GM19372 (cell line): Measurements from ENCODE around the gene RNU6-8.

ENCODE experiments used
- ATAC-seq: cut with Tn5 transposase; IDR thresholded peaks from one replicate; pipeline ENCODE4 v1.9.1; 2021; ENCODE audit warnings: mild to moderate bottlenecking, low read depth, moderate library complexity; ENCODE audit not compliant: unreplicated experiment

RNU6-8 gene

DNA sequence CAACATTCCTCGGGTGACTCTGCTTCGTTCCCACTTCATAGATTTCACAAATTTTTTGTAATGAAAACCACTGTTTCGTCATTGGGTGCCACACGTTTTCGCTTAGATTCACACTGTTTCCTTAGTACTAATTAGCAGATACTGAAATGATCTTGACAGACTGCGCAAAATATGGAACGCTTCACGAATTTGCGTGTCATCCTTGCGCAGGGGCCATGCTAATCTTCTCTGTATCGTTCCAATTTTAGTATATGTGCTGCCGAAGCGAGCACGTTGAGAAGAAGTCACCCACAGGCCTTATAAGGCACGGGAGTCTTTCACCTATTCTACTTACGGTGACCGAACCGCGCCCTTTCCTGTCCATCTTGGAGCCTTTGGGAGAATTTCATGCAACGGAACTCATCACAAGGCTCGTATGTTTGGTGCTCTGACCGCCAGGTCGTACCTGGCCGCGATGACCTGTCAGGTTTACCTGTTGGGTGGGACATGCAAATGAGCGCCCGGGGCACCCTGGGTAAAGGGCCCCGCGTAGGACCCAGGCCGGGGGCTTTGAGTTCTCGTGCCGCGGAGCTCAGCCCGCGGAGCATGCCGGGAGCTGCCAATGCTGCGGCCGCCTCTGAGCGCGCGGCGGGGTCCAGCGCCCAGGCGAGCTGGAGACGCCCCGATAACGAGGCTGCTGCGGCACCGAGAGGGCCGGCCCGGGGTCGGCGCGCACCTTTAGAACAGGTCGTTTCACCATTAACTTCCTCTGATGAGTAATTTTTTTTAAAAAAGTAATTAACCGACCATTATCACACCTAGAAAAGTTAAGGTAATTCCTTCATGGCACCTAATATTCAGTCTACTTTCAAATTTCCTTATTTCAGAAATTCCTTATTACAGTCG is at the start of gene RNU6-8:
Gene RNU6-8, minus strand, starts transcription at position 272 of the 885 bp plus-strand sequence.
- peak; percentile 57 for ATAC-seq

DNA sequence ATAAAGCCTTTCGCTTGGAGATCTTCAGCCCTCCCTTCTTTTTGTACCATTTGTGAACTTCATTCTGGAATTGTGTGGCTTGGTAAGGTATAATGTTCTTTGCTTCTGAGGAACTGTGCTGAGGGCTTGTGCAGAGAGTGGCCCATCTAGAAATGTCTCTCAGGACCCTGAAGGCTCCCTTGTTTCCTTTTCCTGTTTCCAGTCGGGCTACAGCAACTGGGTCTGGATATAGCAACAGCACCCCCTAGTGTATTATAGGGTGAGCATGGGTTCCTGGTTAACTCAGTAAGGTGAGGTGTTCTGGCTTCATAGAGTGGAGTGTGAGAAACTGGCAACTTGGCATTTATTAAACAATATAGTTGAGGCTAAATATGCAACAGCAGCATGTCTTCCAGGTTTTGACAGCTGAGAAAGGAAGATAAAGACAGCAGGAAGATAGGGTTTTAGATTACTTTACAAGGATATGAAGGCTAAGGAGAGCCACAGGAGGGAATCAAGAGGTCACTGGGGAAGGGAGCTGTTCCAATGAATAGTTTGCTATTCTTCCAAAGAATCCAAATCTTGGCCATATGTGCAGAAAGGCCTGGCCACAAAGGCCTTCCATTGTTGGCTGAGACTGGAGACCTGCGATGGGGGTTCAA is 49.1 kb upstream of the RNU6-8 start:
- ATAC-seq, result peak; percentile 85

GRCh38 chr14:32251530-32251929 is 48.5 kb upstream of the RNU6-8 start:
- ATAC-seq, result no peak

GRCh38 chr14:32250681-32251080 is 47.6 kb upstream of the RNU6-8 start:
- ATAC-seq, result no peak

DNA sequence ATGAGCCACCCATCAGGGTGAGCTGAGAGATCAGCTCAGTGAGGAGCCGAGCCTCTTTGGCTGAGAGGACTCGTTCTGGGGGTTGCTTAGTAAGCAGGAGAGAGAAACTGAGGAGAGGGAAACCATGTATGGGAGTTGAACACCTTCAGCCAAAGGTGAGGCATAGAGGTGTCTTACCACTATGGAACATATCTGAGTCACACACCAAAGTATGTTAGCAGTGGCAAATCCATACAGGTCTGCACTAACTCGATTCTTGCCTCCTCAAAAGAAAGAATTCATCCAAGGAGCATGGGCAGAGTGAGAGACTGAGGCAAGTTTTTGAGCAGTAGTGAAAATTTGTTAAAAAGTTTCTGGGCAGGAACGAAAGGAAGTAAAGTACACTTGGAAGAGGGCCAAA is 46.7 kb upstream of the RNU6-8 start:
- no peak for ATAC-seq

GRCh38 chr14:32249371-32249770 is 46.3 kb upstream of the RNU6-8 start:
- ATAC-seq, result no peak

GRCh38 chr14:32246751-32247150 is 43.7 kb upstream of the RNU6-8 start:
- ATAC-seq, result no peak

DNA sequence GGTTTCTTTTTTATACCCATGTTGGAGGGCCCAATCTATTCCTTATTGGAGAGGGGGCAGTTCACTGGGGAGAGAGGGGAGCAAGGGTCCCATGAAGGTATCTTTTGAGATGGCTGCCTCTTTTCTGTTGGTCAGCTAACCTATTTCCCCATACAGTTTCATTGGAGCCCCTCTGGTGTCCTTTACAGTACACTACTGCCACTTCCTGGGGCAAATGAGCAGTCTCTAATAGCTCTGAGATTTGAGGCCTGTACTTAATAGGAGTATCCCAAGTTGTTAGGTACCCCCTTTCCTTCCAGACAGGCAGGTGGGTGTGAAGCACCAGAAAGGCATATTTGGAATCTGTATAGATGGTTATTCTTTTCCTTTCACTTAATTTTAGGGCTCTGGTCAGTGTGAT is 41.3 kb upstream of the RNU6-8 start:
- no peak for ATAC-seq

GRCh38 chr14:32233260-32233659 is 30.2 kb upstream of the RNU6-8 start:
- no peak for ATAC-seq

- no peak for ATAC-seq
These were observed 29.4 kb upstream of the RNU6-8 start for GRCh38 chr14:32232481-32232880.

DNA sequence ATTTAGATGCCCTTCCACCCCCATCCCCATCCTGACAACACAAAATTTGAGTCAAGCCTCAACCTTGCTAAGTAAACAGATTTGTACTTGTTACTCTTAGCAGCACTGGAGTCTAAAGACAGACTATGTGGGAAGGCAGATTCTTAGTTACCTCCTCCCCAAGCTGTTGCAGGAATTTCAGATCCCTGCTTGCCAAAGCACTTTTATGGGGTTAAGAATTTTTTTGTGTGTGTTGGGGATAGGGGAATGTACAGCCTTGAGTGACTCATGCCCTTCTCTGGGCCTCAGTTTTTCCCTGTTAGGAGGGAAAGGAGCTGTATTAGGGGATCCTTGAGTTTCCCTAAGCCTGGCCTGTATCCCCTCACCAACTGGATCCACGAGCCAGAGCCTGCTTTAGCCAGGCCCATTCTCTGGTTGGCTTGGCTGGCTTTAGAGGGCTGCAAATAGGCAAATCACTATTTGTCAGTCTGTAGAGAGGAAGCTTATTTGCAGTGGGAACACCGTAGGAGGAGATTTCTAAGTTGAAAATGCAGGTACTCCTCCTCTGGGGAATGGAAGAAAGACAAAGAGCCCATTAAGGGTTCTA is 27.7 kb upstream of the RNU6-8 start:
- ATAC-seq, result no peak

GRCh38 chr14:32230181-32230580 is 27.1 kb upstream of the RNU6-8 start:
- ATAC-seq, result no peak

DNA sequence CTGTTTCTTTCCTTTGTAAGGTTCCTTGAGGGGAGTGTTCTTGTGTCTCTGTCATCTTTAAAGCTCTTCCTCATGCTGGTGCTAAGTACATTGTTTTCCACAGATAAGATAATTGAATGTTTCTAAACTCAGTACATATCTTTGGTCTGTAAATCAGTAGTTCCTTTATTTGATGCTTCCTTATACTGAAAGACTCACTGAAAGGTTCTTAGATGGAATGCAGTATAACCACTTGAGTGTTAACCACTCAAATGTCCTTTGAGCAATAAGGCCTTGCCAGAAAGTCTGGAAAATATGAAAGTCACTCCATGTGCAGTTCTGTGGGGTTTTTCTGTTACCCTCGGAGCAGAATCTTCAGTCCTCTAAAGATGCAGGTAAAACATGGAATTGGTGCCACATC is 23.0 kb upstream of the RNU6-8 start:
- ATAC-seq, result no peak

DNA sequence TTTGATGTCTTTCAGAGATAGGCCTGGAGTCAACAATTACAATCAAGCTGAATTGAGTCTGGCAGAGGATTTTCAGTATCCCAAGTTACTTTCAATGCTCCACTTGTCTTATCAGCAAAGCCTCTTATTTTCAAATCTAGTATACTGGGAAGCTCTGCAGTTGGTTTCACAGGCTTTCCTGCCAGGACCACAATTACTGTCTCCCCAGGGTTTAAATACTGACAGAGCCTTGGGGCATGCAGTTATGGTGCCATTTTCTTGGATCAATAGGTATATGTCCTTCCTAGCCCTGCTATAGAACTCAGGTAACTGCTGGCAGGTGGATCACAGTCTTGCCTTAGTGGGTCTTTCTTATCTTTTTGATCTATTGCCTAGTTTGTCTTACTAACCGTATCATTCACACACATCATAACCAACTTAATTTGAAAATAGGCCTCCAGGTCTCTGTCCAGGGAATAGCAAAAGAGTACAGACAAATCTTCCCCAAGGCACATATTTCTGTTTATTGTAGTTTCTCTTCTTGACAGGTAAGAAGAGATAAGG is 22.4 kb upstream of the RNU6-8 start:
- no peak for ATAC-seq

DNA sequence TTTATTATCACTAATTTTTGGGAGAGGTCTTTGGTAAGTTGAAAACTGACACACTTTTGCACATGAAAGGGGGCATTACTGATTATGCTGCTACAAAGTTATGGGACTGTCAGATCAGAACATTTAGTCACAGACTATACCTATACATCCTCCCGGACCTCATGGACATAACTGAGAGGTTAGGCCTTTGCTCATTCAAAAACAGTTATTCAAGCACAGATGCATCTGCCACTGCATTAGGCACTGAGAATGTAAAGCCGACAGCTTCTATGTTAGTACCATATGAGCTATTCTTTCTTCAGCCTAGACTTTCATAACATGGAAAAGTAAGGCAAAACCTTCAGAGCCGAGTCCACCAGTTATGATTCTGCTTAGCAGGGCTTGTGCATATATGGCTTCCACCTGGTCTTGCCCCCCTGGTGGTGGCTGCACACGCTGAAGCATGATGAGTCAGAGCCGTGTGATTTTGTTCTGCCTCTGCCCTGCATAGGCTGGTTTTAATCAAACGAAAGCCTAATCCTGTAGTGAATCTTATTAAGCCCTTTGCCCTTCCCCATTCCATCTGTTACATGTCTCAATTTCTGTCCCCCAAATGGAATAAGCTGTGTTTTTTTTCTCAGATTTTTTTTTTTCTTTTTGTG is 21.8 kb upstream of the RNU6-8 start:
- no peak for ATAC-seq

GRCh38 chr14:32217301-32217700 is 14.2 kb upstream of the RNU6-8 start:
- no peak for ATAC-seq

DNA sequence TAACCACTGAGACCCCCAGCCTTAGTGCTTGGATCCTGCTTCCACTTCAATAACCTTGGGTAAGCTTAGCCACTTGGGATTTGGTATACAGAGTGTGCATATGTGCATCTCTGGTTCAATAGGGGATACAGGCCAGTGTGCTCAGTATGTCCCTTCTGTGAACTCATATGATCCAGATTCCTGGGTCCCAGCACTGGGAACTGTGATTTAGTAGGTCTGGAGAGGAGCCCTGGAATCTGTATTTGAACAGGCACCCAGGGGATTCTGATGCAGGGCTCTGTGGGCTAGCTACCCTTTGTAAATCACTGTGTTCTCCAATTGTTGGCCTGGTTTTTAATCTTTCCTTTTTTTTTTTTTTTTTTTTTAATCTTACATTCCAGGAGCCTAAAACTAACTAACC is 9.8 kb upstream of the RNU6-8 start:
- no peak for ATAC-seq

GRCh38 chr14:32211068-32211404 is 8.0 kb upstream of the RNU6-8 start:
- no peak for ATAC-seq

- ATAC-seq, result no peak
These were observed 6.4 kb upstream of the RNU6-8 start for GRCh38 chr14:32209471-32209870.

- no peak for ATAC-seq
These were observed 5.4 kb upstream of the RNU6-8 start for GRCh38 chr14:32208490-32208889.

GRCh38 chr14:32206552-32206951 is 3.5 kb upstream of the RNU6-8 start:
- no peak for ATAC-seq
